CD4-positive, alpha-beta T cell treated with Interleukin-6 for 4 hours (primary cell): ENCODE data around the gene SMCO1.
A peak's percentile ranks its signal among the peaks of the same experiment; 100 is the strongest.
"Not testable (repeated sequence)": the region's sequence is repeated elsewhere in the genome, so short reads cannot be mapped to it uniquely, and the experiment has no call there.

Experiments
- DNase-seq: peaks from one replicate; pipeline ENCODE4 v3.0.0-alpha.2; 2020; ENCODE audit warnings: mixed read lengths

SMCO1 gene

GRCh38 chr3:196486263-196486662, 28.9 kb downstream of the SMCO1 start:
- peak; percentile 58 for DNase-seq

DNA sequence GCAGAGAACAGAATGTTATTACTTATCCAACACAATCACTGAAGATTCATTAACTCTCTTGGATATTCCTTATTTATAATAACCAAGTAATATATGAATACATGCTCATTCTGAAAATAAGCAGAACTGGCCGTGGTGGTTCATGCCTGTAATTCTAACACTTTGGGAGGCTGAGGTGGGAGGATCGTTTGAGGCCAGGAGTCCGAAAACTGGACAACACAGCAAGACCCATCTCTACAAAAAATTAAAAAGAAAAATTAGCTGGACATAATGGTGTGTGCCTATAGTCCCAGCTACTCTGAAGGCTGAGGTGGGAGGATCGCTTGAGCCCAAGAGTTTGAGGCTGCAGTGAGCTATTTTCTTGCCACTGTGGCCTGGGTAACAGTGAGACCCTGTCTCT, 37.5 kb downstream of the SMCO1 start:
- DNase-seq: no peak

GRCh38 chr3:196472286-196472685, 42.9 kb downstream of the SMCO1 start:
- DNase-seq: no peak

GRCh38 chr3:196471551-196471950, 43.6 kb downstream of the SMCO1 start:
- no peak for DNase-seq

- DNase-seq: not testable (repeated sequence)
Observed at GRCh38 chr3:196470182-196470581, 45.0 kb downstream of the SMCO1 start.

DNA sequence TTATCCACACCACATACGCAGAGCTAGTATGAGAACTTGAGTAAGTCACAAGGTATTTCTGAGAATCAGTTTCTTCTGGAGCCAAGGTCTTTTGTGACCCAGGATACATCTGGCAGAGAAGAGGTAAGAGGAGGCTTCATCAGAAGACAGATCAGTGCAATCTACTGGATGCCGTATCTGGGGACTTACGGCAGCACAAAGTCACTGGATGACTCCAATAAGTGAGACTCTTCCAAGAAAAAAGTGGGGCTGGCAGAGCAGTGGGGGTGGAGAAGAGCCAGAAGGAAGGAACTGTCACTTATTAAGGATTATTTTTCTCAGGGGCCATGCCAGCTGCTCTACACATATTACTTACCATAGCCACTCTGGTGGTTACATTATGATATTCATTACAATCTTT, 51.3 kb downstream of the SMCO1 start:
- no peak for DNase-seq

- DNase-seq: no peak
Observed at GRCh38 chr3:196463478-196463756, 51.7 kb downstream of the SMCO1 start.

GRCh38 chr3:196462680-196463477, 52.3 kb downstream of the SMCO1 start:
- DNase-seq: not testable (repeated sequence)

DNA sequence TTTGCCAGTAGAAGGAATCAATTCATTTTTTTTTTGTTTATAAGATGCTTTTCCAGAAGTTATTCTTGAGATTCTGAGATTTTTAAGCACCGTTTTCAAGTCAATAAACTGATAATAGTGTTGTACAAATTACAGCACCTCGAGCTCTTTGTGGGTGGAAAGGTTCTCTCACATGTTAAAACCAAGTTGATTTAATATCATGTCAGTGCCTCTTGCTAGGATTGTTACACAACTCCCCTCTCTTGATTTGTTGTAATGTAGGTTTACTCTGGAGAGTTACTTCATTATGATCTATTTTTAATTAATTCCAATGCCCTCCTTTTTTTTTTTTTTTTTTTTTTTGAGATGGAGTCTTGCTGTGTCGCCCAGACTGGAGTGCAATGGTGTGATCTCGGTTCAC, 57.1 kb downstream of the SMCO1 start:
- DNase-seq: no peak

DNA sequence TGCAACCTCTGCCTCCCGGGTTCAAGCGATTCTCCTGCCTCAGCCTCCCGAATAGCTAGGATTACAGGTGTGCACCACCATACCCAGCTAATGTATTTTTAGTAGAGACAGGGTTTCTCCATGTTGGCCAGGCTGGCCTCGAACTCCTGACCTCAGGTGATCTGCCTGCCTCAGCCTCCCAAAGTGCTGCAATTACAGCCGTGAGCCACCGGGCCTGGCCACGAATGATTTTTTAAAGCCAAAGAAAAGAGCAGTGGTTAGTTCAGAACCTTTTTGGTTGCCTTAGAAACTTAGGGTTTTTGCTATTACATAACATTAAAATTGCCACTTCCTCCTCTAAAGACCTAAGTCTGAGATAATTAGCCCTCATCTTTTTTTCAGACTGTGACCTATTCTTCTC, 57.7 kb downstream of the SMCO1 start:
- not testable (repeated sequence) for DNase-seq
